Liver (tissue), 9 donors: Measurements from ENCODE around the gene LHX2. TPM values are rescaled to one million over a fixed set of nuclear protein-coding genes. Genes with fewer than 3 reads are reported as not detected.

Source experiments
- DNase-seq: peaks from one replicate; pipeline ENCODE4 v3.0.0-alpha.2; 2017; ENCODE audit warnings: low spot score
- H3K27ac ChIP-seq, 2 donors: one replicate each; pipeline ENCODE4 v1.7.0; 2013; ENCODE audit warnings: inconsistent platforms in 2 of 2, low read length in 2 of 2, control low read depth in 1 of 2, low read depth in 1 of 2, mild to moderate bottlenecking in 1 of 2
- H3K27me3 ChIP-seq, 4 donors: one replicate each; pipeline versions ENCODE4 v1.6.1 to v1.7.0; 2013; ENCODE audit warnings: low read length in 3 of 4, inconsistent platforms in 1 of 4, mild to moderate bottlenecking in 1 of 4, moderate library complexity in 1 of 4; ENCODE audit not compliant: control insufficient read depth in 4 of 4, insufficient read depth in 4 of 4
- H3K36me3 ChIP-seq, 4 donors: one replicate each; pipeline versions ENCODE4 v1.6.1 to v1.7.0; 2013; ENCODE audit warnings: low read length in 3 of 4, mild to moderate bottlenecking in 3 of 4, low read depth in 1 of 4, moderate library complexity in 1 of 4; ENCODE audit not compliant: control insufficient read depth in 4 of 4, insufficient read depth in 3 of 4
- H3K4me1 ChIP-seq, 4 donors: one replicate each; pipeline versions ENCODE4 v1.6.1 to v1.7.0; 2013; ENCODE audit warnings: low read length in 3 of 4, mild to moderate bottlenecking in 3 of 4, moderate library complexity in 1 of 4; ENCODE audit not compliant: control insufficient read depth in 4 of 4, insufficient read depth in 4 of 4
- H3K4me3 ChIP-seq, 3 donors: one replicate each; pipeline versions ENCODE4 v1.6.1 to v1.7.0; 2013; ENCODE audit warnings: low read length in 3 of 3, control low read depth in 1 of 3, low read depth in 1 of 3, mild to moderate bottlenecking in 1 of 3
- H3K9ac ChIP-seq, 2 donors: one replicate each; pipeline ENCODE4 v1.7.0; 2013; ENCODE audit warnings: low read length in 2 of 2, mild to moderate bottlenecking in 2 of 2, moderate library complexity in 2 of 2, control low read depth in 1 of 2, low read depth in 1 of 2
- H3K9me3 ChIP-seq, 4 donors: one replicate each; pipeline versions ENCODE4 v1.6.1 to v1.7.0; 2013; ENCODE audit warnings: low read length in 3 of 4; ENCODE audit not compliant: control insufficient read depth in 4 of 4
- EGR1 ChIP-seq, 2 donors: IDR thresholded peaks; 2 replicates each; pipeline ENCODE4 v1.6.1; 2016 to 2018; ENCODE audit warnings: antibody characterized with exemption in 2 of 2, low read depth in 2 of 2
- FOXA1 ChIP-seq: IDR thresholded peaks from 2 replicates; pipeline ENCODE4 v1.6.1; 2016; ENCODE audit warnings: antibody characterized with exemption
- FOXA2 ChIP-seq: IDR thresholded peaks from 2 replicates; pipeline ENCODE4 v1.6.1; 2016; ENCODE audit warnings: antibody characterized with exemption
- GABPA ChIP-seq, 2 donors: IDR thresholded peaks in 1 of 2; conservative IDR thresholded peaks in 1 of 2; 2 replicates each; pipeline ENCODE4 v1.6.1; 2016; ENCODE audit warnings: antibody characterized with exemption in 2 of 2, mild to moderate bottlenecking in 1 of 2, moderate library complexity in 1 of 2
- HNF4A ChIP-seq, 2 donors: conservative IDR thresholded peaks; 2 replicates each; pipeline ENCODE4 v1.6.1; 2016; ENCODE audit warnings: antibody characterized with exemption in 2 of 2, mild to moderate bottlenecking in 2 of 2
- HNF4G ChIP-seq: IDR thresholded peaks from 2 replicates; pipeline ENCODE4 v1.6.1; 2016; ENCODE audit warnings: antibody characterized with exemption
- JUND ChIP-seq, 2 donors: IDR thresholded peaks; 2 replicates each; pipeline ENCODE4 v1.6.1; 2016; ENCODE audit warnings: antibody characterized with exemption in 2 of 2
- NR2F2 ChIP-seq: IDR thresholded peaks from 2 replicates; pipeline ENCODE4 v1.6.1; 2016; ENCODE audit warnings: antibody characterized with exemption
- RAD21 ChIP-seq, 2 donors: IDR thresholded peaks; 2 replicates each; pipeline ENCODE4 v1.6.1; 2016; ENCODE audit warnings: antibody characterized with exemption in 2 of 2, mild to moderate bottlenecking in 2 of 2
- RXRA ChIP-seq, 2 donors: IDR thresholded peaks; 2 replicates each; pipeline ENCODE4 v1.6.1; 2017 to 2018; ENCODE audit warnings: antibody characterized with exemption in 2 of 2, mild to moderate bottlenecking in 1 of 2
- SP1 ChIP-seq: IDR thresholded peaks from 2 replicates; pipeline ENCODE4 v1.6.1; 2018; ENCODE audit warnings: antibody characterized with exemption, mild to moderate bottlenecking
- TAF1 ChIP-seq: conservative IDR thresholded peaks from 2 replicates; pipeline ENCODE4 v1.6.1; 2016; ENCODE audit warnings: antibody characterized with exemption, mild to moderate bottlenecking
- YY1 ChIP-seq: IDR thresholded peaks from 2 replicates; pipeline ENCODE4 v1.6.1; 2016; ENCODE audit warnings: antibody characterized with exemption, mild to moderate bottlenecking
- WGBS: extraction: QIAGEN DNeasy Blood & Tissue Kit; methylation state at CpG from one replicate; pipeline ENCODE4 v1.1.7; 2013; 5-methylcytosine and 5-hydroxymethylcytosine counted together
- polyA plus RNA-seq, 2 donors: library from polyadenylated mRNA; stranded (reverse) in 1 of 2; unstranded in 1 of 2; fragments of 200-250 nt in 1 of 2; fragments of >200 nt in 1 of 2; fragmentation: Nextera tagmentation in 1 of 2; extraction: Ambion mirVana in 1 of 2; gene quantifications; one replicate each; pipeline versions ENCODE4 v1.2.1 to v1.2.3, GENCODE V29; 2013 to 2015
- total RNA-seq, 2 donors: library from RNA; depleted of rRNA; stranded (reverse); fragments of >200 nt; gene quantifications; one replicate each; pipeline ENCODE4 v1.2.3, GENCODE V29; 2014
- TF ChIP-seq, protein P1 (sequence below): IDR thresholded peaks from 2 replicates; pipeline ENCODE4 v1.6.1; 2016; ENCODE audit warnings: antibody characterized with exemption, mild to moderate bottlenecking
- TF ChIP-seq, protein P2 (sequence below): fragments of 150-350 bp; IDR thresholded peaks from 2 replicates; pipeline ENCODE4 v1.5.1; 2017; ENCODE audit warnings: improper control_type of control experiment, low read depth, low read length; ENCODE audit not compliant: missing input control
- TF ChIP-seq, protein P3 (sequence below): IDR thresholded peaks from 2 replicates; pipeline ENCODE4 v1.6.1; 2016; ENCODE audit warnings: antibody characterized with exemption
- TF ChIP-seq, protein P4 (sequence below): IDR thresholded peaks from 2 replicates; pipeline ENCODE4 v1.6.1; 2016; ENCODE audit warnings: antibody characterized with exemption
- TF ChIP-seq, protein P5 (sequence below): IDR thresholded peaks from 2 replicates; pipeline ENCODE4 v1.6.1; 2016; ENCODE audit warnings: antibody characterized with exemption
- donor health status: healthy.
- donor health status: healthy.
- donor health status: healthy.
- donor health status: healthy.
- donor health status: healthy.

The LHX2 gene
- total and polyA plus RNA-seq, 4 donors: 2.0 to 2.5 (median 2.1) TPM

DNA sequence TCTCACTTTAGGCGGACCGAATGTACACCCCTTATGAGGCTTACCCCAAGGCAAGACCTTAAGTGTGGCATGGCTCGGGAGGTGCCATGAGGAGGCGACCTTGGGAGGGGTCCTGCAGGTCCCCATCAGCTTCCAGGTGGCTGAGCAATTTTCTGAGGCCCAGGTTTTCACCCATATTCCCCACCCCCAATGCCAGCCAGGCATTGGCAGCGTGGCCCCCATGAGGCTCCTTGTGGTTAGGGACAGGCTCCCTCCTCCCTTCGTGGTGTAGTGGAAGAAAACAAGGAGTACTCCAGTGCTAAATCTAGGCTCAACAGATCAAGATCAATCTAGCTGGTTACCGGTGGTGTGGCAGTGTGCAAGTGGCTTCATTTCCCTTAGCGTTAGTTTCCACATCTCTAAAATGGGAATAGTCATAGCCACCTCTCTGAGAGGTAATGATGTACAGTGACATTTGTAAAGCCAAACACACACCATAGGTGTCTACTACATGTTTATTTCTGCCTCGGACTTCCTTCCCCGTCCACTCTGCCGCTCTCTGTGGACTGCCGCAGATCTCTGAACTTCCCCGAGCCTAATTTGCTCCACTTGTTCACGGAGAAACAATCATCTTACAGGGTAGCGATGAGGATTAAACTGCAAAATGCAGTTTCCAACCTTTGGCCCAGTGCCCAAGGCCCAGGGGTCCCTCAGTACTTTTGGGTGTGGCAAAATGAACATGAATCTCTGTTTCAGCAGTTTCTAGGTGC is 8.4 kb downstream of the LHX2 start (continued):
- TF ChIP-seq, protein P1, sequence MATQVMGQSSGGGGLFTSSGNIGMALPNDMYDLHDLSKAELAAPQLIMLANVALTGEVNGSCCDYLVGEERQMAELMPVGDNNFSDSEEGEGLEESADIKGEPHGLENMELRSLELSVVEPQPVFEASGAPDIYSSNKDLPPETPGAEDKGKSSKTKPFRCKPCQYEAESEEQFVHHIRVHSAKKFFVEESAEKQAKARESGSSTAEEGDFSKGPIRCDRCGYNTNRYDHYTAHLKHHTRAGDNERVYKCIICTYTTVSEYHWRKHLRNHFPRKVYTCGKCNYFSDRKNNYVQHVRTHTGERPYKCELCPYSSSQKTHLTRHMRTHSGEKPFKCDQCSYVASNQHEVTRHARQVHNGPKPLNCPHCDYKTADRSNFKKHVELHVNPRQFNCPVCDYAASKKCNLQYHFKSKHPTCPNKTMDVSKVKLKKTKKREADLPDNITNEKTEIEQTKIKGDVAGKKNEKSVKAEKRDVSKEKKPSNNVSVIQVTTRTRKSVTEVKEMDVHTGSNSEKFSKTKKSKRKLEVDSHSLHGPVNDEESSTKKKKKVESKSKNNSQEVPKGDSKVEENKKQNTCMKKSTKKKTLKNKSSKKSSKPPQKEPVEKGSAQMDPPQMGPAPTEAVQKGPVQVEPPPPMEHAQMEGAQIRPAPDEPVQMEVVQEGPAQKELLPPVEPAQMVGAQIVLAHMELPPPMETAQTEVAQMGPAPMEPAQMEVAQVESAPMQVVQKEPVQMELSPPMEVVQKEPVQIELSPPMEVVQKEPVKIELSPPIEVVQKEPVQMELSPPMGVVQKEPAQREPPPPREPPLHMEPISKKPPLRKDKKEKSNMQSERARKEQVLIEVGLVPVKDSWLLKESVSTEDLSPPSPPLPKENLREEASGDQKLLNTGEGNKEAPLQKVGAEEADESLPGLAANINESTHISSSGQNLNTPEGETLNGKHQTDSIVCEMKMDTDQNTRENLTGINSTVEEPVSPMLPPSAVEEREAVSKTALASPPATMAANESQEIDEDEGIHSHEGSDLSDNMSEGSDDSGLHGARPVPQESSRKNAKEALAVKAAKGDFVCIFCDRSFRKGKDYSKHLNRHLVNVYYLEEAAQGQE: no peak
- TF ChIP-seq EGR1 (IDR thresholded peaks at IDR 0.05; ENCODE audit: low read depth in 2 of 2) (no peak), RAD21 (IDR thresholded peaks at IDR 0.05) (no peak)

DNA sequence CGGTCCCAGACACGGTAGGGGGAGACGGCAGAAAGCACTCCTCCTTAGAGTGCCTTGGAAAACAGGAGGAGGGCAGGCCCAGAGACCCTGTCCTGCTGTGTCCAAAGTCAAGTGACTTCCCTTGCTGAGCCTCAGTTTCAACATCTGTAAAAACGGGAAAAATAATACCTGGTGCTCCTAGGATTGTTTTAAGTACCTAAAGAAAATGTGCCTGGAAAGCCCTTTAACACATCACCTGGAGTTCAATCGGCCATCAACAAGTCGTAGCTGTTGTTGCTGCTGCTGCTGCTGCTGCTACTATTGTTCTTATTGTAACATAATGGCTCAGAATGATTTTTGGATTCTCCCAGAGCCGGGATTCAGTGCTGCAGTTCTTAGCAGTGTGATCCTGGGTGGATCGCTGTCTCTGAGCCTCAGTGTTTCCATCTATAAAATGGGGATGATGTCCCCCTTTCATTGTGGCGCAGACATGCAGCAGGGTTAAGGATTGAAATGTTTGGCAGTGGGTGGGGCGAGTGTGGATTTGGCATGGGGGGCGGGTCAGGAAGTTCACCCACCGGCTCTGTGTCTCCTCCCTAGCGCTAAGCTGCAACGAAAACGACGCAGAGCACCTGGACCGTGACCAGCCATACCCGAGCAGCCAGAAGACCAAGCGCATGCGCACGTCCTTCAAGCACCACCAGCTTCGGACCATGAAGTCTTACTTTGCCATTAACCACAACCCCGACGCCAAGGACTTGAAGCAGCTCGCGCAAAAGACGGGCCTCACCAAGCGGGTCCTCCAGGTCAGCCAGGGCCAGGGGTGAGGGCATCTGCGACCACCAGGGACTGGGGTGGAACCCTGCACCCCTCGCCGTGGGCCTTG is 9.2 kb downstream of the LHX2 start:
- DNase-seq: no peak
- H3K9me3 ChIP-seq: no peaks in the 10 kb centered on the region
- TF ChIP-seq RXRA (IDR thresholded peaks at IDR 0.05) (no peak), FOXA1 (no peak), JUND (IDR thresholded peaks at IDR 0.05) (no peak), NR2F2 (no peak), FOXA2 (no peak), YY1 (no peak), HNF4G (no peak), RAD21 (IDR thresholded peaks at IDR 0.05) (no peak), TAF1 (no peak), SP1 (no peak), GABPA (IDR thresholded peaks at IDR 0.05 in 1 of 2, conservative IDR thresholded peaks at IDR 0.05 in 1 of 2) (no peak), EGR1 (IDR thresholded peaks at IDR 0.05; ENCODE audit: low read depth in 2 of 2) (no peak), HNF4A (conservative IDR thresholded peaks at IDR 0.05) (no peak)
- TF ChIP-seq, protein P2, sequence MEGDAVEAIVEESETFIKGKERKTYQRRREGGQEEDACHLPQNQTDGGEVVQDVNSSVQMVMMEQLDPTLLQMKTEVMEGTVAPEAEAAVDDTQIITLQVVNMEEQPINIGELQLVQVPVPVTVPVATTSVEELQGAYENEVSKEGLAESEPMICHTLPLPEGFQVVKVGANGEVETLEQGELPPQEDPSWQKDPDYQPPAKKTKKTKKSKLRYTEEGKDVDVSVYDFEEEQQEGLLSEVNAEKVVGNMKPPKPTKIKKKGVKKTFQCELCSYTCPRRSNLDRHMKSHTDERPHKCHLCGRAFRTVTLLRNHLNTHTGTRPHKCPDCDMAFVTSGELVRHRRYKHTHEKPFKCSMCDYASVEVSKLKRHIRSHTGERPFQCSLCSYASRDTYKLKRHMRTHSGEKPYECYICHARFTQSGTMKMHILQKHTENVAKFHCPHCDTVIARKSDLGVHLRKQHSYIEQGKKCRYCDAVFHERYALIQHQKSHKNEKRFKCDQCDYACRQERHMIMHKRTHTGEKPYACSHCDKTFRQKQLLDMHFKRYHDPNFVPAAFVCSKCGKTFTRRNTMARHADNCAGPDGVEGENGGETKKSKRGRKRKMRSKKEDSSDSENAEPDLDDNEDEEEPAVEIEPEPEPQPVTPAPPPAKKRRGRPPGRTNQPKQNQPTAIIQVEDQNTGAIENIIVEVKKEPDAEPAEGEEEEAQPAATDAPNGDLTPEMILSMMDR: no peak
- TF ChIP-seq, protein P3, sequence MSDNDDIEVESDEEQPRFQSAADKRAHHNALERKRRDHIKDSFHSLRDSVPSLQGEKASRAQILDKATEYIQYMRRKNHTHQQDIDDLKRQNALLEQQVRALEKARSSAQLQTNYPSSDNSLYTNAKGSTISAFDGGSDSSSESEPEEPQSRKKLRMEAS: no peak
- TF ChIP-seq, protein P4, sequence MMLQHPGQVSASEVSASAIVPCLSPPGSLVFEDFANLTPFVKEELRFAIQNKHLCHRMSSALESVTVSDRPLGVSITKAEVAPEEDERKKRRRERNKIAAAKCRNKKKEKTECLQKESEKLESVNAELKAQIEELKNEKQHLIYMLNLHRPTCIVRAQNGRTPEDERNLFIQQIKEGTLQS: no peak
- TF ChIP-seq, protein P1: no peak
- TF ChIP-seq, protein P5, sequence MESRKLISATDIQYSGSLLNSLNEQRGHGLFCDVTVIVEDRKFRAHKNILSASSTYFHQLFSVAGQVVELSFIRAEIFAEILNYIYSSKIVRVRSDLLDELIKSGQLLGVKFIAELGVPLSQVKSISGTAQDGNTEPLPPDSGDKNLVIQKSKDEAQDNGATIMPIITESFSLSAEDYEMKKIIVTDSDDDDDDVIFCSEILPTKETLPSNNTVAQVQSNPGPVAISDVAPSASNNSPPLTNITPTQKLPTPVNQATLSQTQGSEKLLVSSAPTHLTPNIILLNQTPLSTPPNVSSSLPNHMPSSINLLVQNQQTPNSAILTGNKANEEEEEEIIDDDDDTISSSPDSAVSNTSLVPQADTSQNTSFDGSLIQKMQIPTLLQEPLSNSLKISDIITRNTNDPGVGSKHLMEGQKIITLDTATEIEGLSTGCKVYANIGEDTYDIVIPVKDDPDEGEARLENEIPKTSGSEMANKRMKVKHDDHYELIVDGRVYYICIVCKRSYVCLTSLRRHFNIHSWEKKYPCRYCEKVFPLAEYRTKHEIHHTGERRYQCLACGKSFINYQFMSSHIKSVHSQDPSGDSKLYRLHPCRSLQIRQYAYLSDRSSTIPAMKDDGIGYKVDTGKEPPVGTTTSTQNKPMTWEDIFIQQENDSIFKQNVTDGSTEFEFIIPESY: no peak
- no peak overlapping the region for H3K27ac ChIP-seq
- no peak overlapping the region for H3K9ac ChIP-seq
- WGBS: 17% methylated on average over 31 of the region's 31 CpGs
- H3K4me1 ChIP-seq: peaks cover 9 to 21% (median 14%) of the 10 kb centered on the region in 4 donors
- no peak overlapping the region for H3K4me3 ChIP-seq
- H3K27me3 ChIP-seq: peaks cover 0 to 35% (median 23%) of the 10 kb centered on the region in 4 donors
- H3K36me3 ChIP-seq: no peaks in the 10 kb centered on the region
